GM12878 (cell line): ENCODE measurements around the gene TSPAN31. TPM values are rescaled to one million over a fixed set of nuclear protein-coding genes. Genes with fewer than 3 reads are reported as not detected.

Experiments used
- ATAC-seq: fragments of 200-7000 bp; cut with Tn5 transposase; 3 replicates; pipeline ENCODE4 v1.9.1; 2020; ENCODE audit warnings: mild to moderate bottlenecking, moderate library complexity
- BruUV-seq: library from RNA; stranded (reverse); fragments of 400-500 nt; replicated peaks from 2 replicates; lab custom pipeline; 2021; lab: Mats Ljungman, UMichigan
- CTCF ChIA-PET: fragments of 300-600 bp; sonication (Branson Sonifier 250); formaldehyde crosslinking; extraction: SDS; loops from one replicate; lab custom pipeline; 2021; ENCODE audit warnings: inconsistent platforms; lab: Yijun Ruan, JAX
- POLR2A ChIA-PET: fragments of 350-600 bp; formaldehyde crosslinking; extraction: SDS; loops from one replicate; lab custom pipeline; 2021; ENCODE audit warnings: inconsistent platforms; lab: Charles Lee
- RAD21 ChIA-PET: fragments of 300-600 bp; sonication (Branson Sonifier 250); formaldehyde crosslinking; loops from one replicate; lab custom pipeline; 2023; ENCODE audit warnings: antibody characterized with exemption; ENCODE audit not compliant: unreplicated experiment; lab: Charles Lee
- SMC1A ChIA-PET: fragments of 300-600 bp; sonication (Branson Sonifier 250); formaldehyde crosslinking; loops from one replicate; lab custom pipeline; 2023; ENCODE audit not compliant: unreplicated experiment, uncharacterized antibody; lab: Charles Lee
- DNase-seq: peaks from one replicate; pipeline ENCODE4 v3.0.0-alpha.2; 2011; ENCODE audit warnings: low read depth, low spot score
- FAIRE-seq: peaks from 3 replicates; lab custom pipeline; 2011; peaks lifted over from hg19 to GRCh38; lab: Jason Lieb, UNC
- H2AFZ ChIP-seq: 2 replicates; pipeline ENCODE4 v1.6.0; 2011; ENCODE audit warnings: low read depth, low read length, control low read depth; ENCODE audit not compliant: control insufficient read depth
- H3K27ac ChIP-seq: 2 replicates; pipeline ENCODE4 v1.5.1; 2011; ENCODE audit warnings: control low read depth; ENCODE audit not compliant: control insufficient read depth, insufficient read depth
- H3K27me3 ChIP-seq, 2 experiments: replicated peaks in 1 of 2; 2 replicates each; pipeline versions ENCODE4 v1.6.0 to v1.6.1; 2011; ENCODE audit warnings: low read length in 1 of 2; ENCODE audit not compliant: control insufficient read depth in 2 of 2, insufficient read depth in 2 of 2
- H3K36me3 ChIP-seq, 2 experiments: 2 replicates each; pipeline ENCODE4 v1.5.1; 2011; ENCODE audit warnings: low read length in 1 of 2; ENCODE audit not compliant: control insufficient read depth in 2 of 2, insufficient read depth in 2 of 2
- H3K4me1 ChIP-seq: 2 replicates; pipeline ENCODE4 v1.6.1; 2011; ENCODE audit warnings: mild to moderate bottlenecking, low read length, moderate library complexity, mixed read lengths; ENCODE audit not compliant: control insufficient read depth, insufficient read depth
- H3K4me2 ChIP-seq: 2 replicates; pipeline ENCODE4 v1.6.0; 2011; ENCODE audit warnings: control low read depth; ENCODE audit not compliant: control insufficient read depth, insufficient read depth
- H3K4me3 ChIP-seq: fragments of 200-600 bp; sonication (generic); 2 replicates; pipeline ENCODE4 v1.5.1; 2016
- H3K79me2 ChIP-seq: 2 replicates; pipeline ENCODE4 v1.6.0; 2011; ENCODE audit warnings: low read length; ENCODE audit not compliant: control insufficient read depth, insufficient read depth
- H3K9ac ChIP-seq: 2 replicates; pipeline ENCODE4 v1.8.0; 2011; ENCODE audit warnings: low read length, control low read depth, mixed read lengths; ENCODE audit not compliant: control insufficient read depth, insufficient read depth
- H3K9me3 ChIP-seq: replicated peaks from 3 replicates; pipeline ENCODE4 v1.5.1; 2011; ENCODE audit warnings: mild to moderate bottlenecking, low read length; ENCODE audit not compliant: control insufficient read depth, insufficient read depth
- H4K20me1 ChIP-seq: 2 replicates; pipeline ENCODE4 v1.6.0; 2011; ENCODE audit not compliant: control insufficient read depth, insufficient read depth
- KAT2A ChIP-seq: conservative IDR thresholded peaks from 2 replicates; pipeline ENCODE4 v1.6.1; 2011; ENCODE audit warnings: low read depth, low read length; ENCODE audit not compliant: control insufficient read depth
- POLR2AphosphoS2 ChIP-seq: IDR thresholded peaks from 2 replicates; pipeline ENCODE4 v1.6.1; 2011; ENCODE audit warnings: low read depth, mild to moderate bottlenecking, low read length, improper control_type of control experiment, moderate library complexity
- RFX5 ChIP-seq: IDR thresholded peaks from 2 replicates; pipeline ENCODE4 v1.6.1; 2011; ENCODE audit warnings: low read depth, low read length, improper control_type of control experiment
- WGBS: methylation state at CpG from one replicate; pipeline ENCODE4 v1.1.6; 2016; ENCODE audit warnings: low lambda C conversion rate; ENCODE audit not compliant: insufficient replicate concordance, insufficient coverage; ENCODE audit errors: missing lambda C conversion rate; 5-methylcytosine and 5-hydroxymethylcytosine counted together
- in situ Hi-C: fragments of 300-500 bp; cut with MboI; formaldehyde crosslinking; loops from 9 replicates; pipeline ENCODE4 v1.14.3; 2018; ENCODE audit warnings: mixed read lengths
- intact Hi-C: fragments of 100-400 bp; cut with micrococcal nuclease; formaldehyde crosslinking; loops from one replicate; pipeline ENCODE4 v1.14.2; 2022; ENCODE audit not compliant: unreplicated experiment
- polyA plus RNA-seq, 11 experiments: library from polyadenylated mRNA; depleted of rRNA in 4 of 11; unstranded in 6 of 11; stranded (reverse) in 5 of 11; fragments of >200 nt; fragmentation: Nextera tagmentation in 4 of 11; fragmentation: Illumina TruSeq in 1 of 11; extraction: Ambion mirVana in 4 of 11; extraction: Trizol in 1 of 11; gene quantifications; 1 replicate in 1 of 11; 2 replicates in 10 of 11; pipeline versions ENCODE4 v1.2.1 to v1.2.3, GENCODE V29; 2011 to 2016; ENCODE audit warnings: inconsistent platforms in 2 of 11, missing spikeins in 2 of 11, low read depth in 1 of 11
- total RNA-seq, 4 experiments: library from RNA; depleted of rRNA in 3 of 4; stranded (reverse); fragments of >200 nt in 3 of 4; fragmentation: Illumina TruSeq in 1 of 4; extraction: Trizol in 1 of 4; gene quantifications; 2 replicates each; pipeline versions ENCODE4 v1.2.1 to v1.2.3, GENCODE V29; 2013 to 2021
- TF ChIP-seq, protein P1 (sequence below): fragments of 450-650 bp; IDR thresholded peaks from 2 replicates; pipeline ENCODE4 v1.6.1; 2018; ENCODE audit warnings: mild to moderate bottlenecking, low read depth, moderate library complexity; ENCODE audit not compliant: partially characterized antibody
- TF ChIP-seq, protein P2 (sequence below): fragments of 450-650 bp; IDR thresholded peaks from 2 replicates; pipeline ENCODE4 v1.6.1; 2017; ENCODE audit warnings: low read depth, mild to moderate bottlenecking, moderate library complexity
- TF ChIP-seq, protein P3 (sequence below): IDR thresholded peaks from 2 replicates; pipeline ENCODE4 v1.6.1; 2011; ENCODE audit warnings: borderline replicate concordance, low read depth, mild to moderate bottlenecking, moderate library complexity, mixed read lengths, low read length; ENCODE audit not compliant: insufficient read depth; ENCODE audit errors: extremely low read length
- TF ChIP-seq, protein P4 (sequence below): fragments of 450-650 bp; IDR thresholded peaks from 2 replicates; pipeline ENCODE4 v1.6.1; 2014; ENCODE audit warnings: mild to moderate bottlenecking

The TSPAN31 gene
- total and polyA plus RNA-seq, 10 of the 15 experiments (the other 5 are each of a cell fraction or from before 2014, with no cell fraction given), result 11.8 to 32.2 (median 24.7) TPM

DNA sequence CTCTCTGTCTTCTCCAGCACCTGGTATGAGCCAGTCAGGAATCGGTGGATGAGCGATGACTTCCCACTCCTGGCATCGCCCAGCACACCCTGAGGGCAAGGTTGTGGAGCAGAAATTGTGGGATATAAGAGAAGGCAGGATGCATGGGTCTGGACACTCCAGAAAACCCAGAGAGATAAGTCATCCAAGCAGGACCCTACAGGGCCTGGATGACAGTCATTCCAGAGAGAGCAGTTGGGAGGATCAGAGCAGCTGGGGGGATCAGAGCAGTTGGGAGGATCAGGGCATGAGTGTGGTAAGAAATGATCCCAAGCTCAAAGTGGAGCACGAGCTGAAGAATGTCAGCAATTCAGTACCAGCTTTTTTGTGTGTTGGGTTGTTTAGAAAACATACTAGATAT, 10.2 kb upstream of the TSPAN31 start:
- POLR2A ChIA-PET, result no interaction called here
- Histone ChIP-seq H4K20me1 (no peaks in the 10 kb centered on the region), H3K9me3 (no peaks in the 10 kb centered on the region), H3K79me2 (0 out of 2 replicates have a peak, but pooled peaks cover 1% of the 10 kb centered on the region), H3K4me3 (no peak overlapping the region), H3K27me3 (no peaks in the 10 kb centered on the region), H3K36me3 (peaks cover 4 to 12% of the 10 kb centered on the region in 2 experiments), H3K4me1 (no peaks in the 10 kb centered on the region), H2AFZ (no peak overlapping the region), H3K27ac (no peak overlapping the region), H3K4me2 (no peak overlapping the region), H3K9ac (no peak overlapping the region)
- WGBS, result 93% methylated on average over 4 of the region's 4 CpGs
- ATAC-seq (no peak), DNase-seq (no peak), FAIRE-seq (no peak)
- in situ Hi-C loops, result no loop called here
- RAD21 ChIA-PET, result no interaction called here
- no peak for TF ChIP-seq POLR2AphosphoS2
- TF ChIP-seq KAT2A, result no peak
- TF ChIP-seq, protein P1, sequence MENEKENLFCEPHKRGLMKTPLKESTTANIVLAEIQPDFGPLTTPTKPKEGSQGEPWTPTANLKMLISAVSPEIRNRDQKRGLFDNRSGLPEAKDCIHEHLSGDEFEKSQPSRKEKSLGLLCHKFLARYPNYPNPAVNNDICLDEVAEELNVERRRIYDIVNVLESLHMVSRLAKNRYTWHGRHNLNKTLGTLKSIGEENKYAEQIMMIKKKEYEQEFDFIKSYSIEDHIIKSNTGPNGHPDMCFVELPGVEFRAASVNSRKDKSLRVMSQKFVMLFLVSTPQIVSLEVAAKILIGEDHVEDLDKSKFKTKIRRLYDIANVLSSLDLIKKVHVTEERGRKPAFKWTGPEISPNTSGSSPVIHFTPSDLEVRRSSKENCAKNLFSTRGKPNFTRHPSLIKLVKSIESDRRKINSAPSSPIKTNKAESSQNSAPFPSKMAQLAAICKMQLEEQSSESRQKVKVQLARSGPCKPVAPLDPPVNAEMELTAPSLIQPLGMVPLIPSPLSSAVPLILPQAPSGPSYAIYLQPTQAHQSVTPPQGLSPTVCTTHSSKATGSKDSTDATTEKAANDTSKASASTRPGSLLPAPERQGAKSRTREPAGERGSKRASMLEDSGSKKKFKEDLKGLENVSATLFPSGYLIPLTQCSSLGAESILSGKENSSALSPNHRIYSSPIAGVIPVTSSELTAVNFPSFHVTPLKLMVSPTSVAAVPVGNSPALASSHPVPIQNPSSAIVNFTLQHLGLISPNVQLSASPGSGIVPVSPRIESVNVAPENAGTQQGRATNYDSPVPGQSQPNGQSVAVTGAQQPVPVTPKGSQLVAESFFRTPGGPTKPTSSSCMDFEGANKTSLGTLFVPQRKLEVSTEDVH, result no peak
- TF ChIP-seq, protein P2, sequence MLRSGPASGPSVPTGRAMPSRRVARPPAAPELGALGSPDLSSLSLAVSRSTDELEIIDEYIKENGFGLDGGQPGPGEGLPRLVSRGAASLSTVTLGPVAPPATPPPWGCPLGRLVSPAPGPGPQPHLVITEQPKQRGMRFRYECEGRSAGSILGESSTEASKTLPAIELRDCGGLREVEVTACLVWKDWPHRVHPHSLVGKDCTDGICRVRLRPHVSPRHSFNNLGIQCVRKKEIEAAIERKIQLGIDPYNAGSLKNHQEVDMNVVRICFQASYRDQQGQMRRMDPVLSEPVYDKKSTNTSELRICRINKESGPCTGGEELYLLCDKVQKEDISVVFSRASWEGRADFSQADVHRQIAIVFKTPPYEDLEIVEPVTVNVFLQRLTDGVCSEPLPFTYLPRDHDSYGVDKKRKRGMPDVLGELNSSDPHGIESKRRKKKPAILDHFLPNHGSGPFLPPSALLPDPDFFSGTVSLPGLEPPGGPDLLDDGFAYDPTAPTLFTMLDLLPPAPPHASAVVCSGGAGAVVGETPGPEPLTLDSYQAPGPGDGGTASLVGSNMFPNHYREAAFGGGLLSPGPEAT, result no peak
- TF ChIP-seq, protein P3, sequence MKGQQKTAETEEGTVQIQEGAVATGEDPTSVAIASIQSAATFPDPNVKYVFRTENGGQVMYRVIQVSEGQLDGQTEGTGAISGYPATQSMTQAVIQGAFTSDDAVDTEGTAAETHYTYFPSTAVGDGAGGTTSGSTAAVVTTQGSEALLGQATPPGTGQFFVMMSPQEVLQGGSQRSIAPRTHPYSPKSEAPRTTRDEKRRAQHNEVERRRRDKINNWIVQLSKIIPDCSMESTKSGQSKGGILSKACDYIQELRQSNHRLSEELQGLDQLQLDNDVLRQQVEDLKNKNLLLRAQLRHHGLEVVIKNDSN, result no peak
- TF ChIP-seq RFX5, result no peak
- TF ChIP-seq, protein P4, sequence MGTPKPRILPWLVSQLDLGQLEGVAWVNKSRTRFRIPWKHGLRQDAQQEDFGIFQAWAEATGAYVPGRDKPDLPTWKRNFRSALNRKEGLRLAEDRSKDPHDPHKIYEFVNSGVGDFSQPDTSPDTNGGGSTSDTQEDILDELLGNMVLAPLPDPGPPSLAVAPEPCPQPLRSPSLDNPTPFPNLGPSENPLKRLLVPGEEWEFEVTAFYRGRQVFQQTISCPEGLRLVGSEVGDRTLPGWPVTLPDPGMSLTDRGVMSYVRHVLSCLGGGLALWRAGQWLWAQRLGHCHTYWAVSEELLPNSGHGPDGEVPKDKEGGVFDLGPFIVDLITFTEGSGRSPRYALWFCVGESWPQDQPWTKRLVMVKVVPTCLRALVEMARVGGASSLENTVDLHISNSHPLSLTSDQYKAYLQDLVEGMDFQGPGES, result no peak
- CTCF ChIA-PET, result no interaction called here
- intact Hi-C loops, result no loop called here
- SMC1A ChIA-PET, result no interaction called here
- no TSS peak for BruUV-seq
